SK-N-SH treated with all-trans-retinoic acid at 6 μM for 48 hours (cell line): ENCODE measurements around the gene UTS2B.

ENCODE experiments used
- ATAC-seq: fragments of 200-7000 bp; cut with Tn5 transposase; 3 replicates; pipeline ENCODE4 v1.9.1; 2020; ENCODE audit warnings: mild to moderate bottlenecking, moderate library complexity
- BACH2 ChIP-seq: fragments of 250-450 bp; sonication (Bioruptor Pico); IDR thresholded peaks from 2 replicates; pipeline ENCODE4 v1.9.0; 2021; ENCODE audit warnings: mild to moderate bottlenecking, borderline replicate concordance
- CREB5 ChIP-seq: fragments of 250-450 bp; sonication (Bioruptor Pico); IDR thresholded peaks from 2 replicates; pipeline ENCODE4 v1.5.1; 2020; ENCODE audit warnings: low read depth, mild to moderate bottlenecking, moderate library complexity
- CSRNP3 ChIP-seq: fragments of 250-450 bp; sonication (Bioruptor Pico); IDR thresholded peaks from 2 replicates; pipeline ENCODE4 v1.5.1; 2021; ENCODE audit warnings: mild to moderate bottlenecking, moderate library complexity
- ESRRG ChIP-seq: fragments of 250-450 bp; sonication (Bioruptor Pico); IDR thresholded peaks from 2 replicates; pipeline ENCODE4 v1.6.1; 2021; ENCODE audit warnings: mild to moderate bottlenecking
- GLIS3 ChIP-seq: fragments of 250-450 bp; sonication (Bioruptor Pico); IDR thresholded peaks from 2 replicates; pipeline ENCODE4 v1.5.0; 2020; ENCODE audit warnings: mild to moderate bottlenecking, moderate library complexity
- ISL1 ChIP-seq: fragments of 250-450 bp; sonication (Bioruptor Pico); IDR thresholded peaks from 2 replicates; pipeline ENCODE4 v2.1.2; 2022; ENCODE audit warnings: mild to moderate bottlenecking, moderate library complexity
- OSR1 ChIP-seq: fragments of 250-450 bp; sonication (Bioruptor Pico); IDR thresholded peaks from 2 replicates; pipeline ENCODE4 v1.8.0; 2022; ENCODE audit warnings: moderate library complexity, mild to moderate bottlenecking, inconsistent platforms
- PATZ1 ChIP-seq: fragments of 250-450 bp; sonication (Bioruptor Pico); IDR thresholded peaks from 2 replicates; pipeline ENCODE4 v1.8.0; 2020; ENCODE audit warnings: mild to moderate bottlenecking, moderate library complexity, borderline replicate concordance
- POU6F1 ChIP-seq: fragments of 250-450 bp; sonication (Bioruptor Pico); IDR thresholded peaks from 2 replicates; pipeline ENCODE4 v1.8.0; 2021; ENCODE audit warnings: low read depth, mild to moderate bottlenecking, moderate library complexity, borderline replicate concordance
- PPARA ChIP-seq: fragments of 250-450 bp; sonication (Bioruptor Pico); IDR thresholded peaks from 2 replicates; pipeline ENCODE4 v1.5.0; 2020; ENCODE audit warnings: mild to moderate bottlenecking, borderline replicate concordance
- RARB ChIP-seq: fragments of 250-450 bp; sonication (Bioruptor Pico); IDR thresholded peaks from 2 replicates; pipeline ENCODE4 v1.8.0; 2021; ENCODE audit warnings: mild to moderate bottlenecking, moderate library complexity
- SNAI2 ChIP-seq: fragments of 250-450 bp; sonication (Bioruptor Pico); IDR thresholded peaks from 2 replicates; pipeline ENCODE4 v1.5.0; 2020; ENCODE audit warnings: mild to moderate bottlenecking, moderate library complexity
- TCF4 ChIP-seq: fragments of 250-450 bp; sonication (Bioruptor Pico); IDR thresholded peaks from 2 replicates; pipeline ENCODE4 v1.8.0; 2021; ENCODE audit warnings: mild to moderate bottlenecking, moderate library complexity, borderline replicate concordance
- TOX ChIP-seq: fragments of 250-450 bp; sonication (Bioruptor Pico); IDR thresholded peaks from 2 replicates; pipeline ENCODE4 v1.8.0; 2021; ENCODE audit warnings: mild to moderate bottlenecking, moderate library complexity, borderline replicate concordance
- TSHZ2 ChIP-seq: fragments of 250-450 bp; sonication (Bioruptor Pico); IDR thresholded peaks from 2 replicates; pipeline ENCODE4 v1.5.0; 2020; ENCODE audit warnings: mild to moderate bottlenecking, moderate library complexity
- ZC3H10 ChIP-seq: fragments of 250-450 bp; sonication (Bioruptor Pico); IDR thresholded peaks from 2 replicates; pipeline ENCODE4 v1.5.1; 2021; ENCODE audit warnings: mild to moderate bottlenecking, moderate library complexity
- ZFP3 ChIP-seq: fragments of 250-450 bp; sonication (Bioruptor Pico); IDR thresholded peaks from 2 replicates; pipeline ENCODE4 v1.5.0; 2020; ENCODE audit warnings: mild to moderate bottlenecking, moderate library complexity
- ZFP30 ChIP-seq: fragments of 450-650 bp; formaldehyde crosslinking; IDR thresholded peaks from 2 replicates; pipeline ENCODE4 v1.5.0; 2022; ENCODE audit warnings: mild to moderate bottlenecking, moderate library complexity
- ZNF565 ChIP-seq: fragments of 450-650 bp; formaldehyde crosslinking; conservative IDR thresholded peaks from 2 replicates; pipeline ENCODE4 v1.5.0; 2020; ENCODE audit warnings: low read depth, mild to moderate bottlenecking, moderate library complexity
- ZNF70 ChIP-seq: fragments of 450-650 bp; formaldehyde crosslinking; IDR thresholded peaks from 2 replicates; pipeline ENCODE4 v1.5.0; 2020; ENCODE audit warnings: mild to moderate bottlenecking, moderate library complexity
- ZNF8 ChIP-seq: fragments of 450-650 bp; formaldehyde crosslinking; IDR thresholded peaks from 2 replicates; pipeline ENCODE4 v1.5.0; 2020; ENCODE audit warnings: mild to moderate bottlenecking, moderate library complexity

UTS2B gene

GRCh38 chr3:191343913-191344312, 13.6 kb upstream of the UTS2B start:
- no peak for TF ChIP-seq ZNF565 (CRISPR knock-in tag)
- no peak for TF ChIP-seq ESRRG
- no peak for TF ChIP-seq ZC3H10 (CRISPR knock-in tag)
- no peak for ATAC-seq

GRCh38 chr3:191343115-191343514, 12.8 kb upstream of the UTS2B start:
- TF ChIP-seq ZNF70 (CRISPR knock-in tag) = no peak
- no peak for TF ChIP-seq OSR1 (CRISPR knock-in tag)
- TF ChIP-seq ESRRG = no peak
- no peak for TF ChIP-seq PATZ1 (CRISPR knock-in tag)
- no peak for TF ChIP-seq PPARA (CRISPR knock-in tag)
- TF ChIP-seq SNAI2 (CRISPR knock-in tag) = no peak
- no peak for TF ChIP-seq TCF4 (CRISPR knock-in tag)
- no peak for TF ChIP-seq ZNF8 (CRISPR knock-in tag)
- TF ChIP-seq RARB (CRISPR knock-in tag) = no peak
- TF ChIP-seq ZC3H10 (CRISPR knock-in tag) = no peak
- TF ChIP-seq ZNF565 (CRISPR knock-in tag) = no peak
- TF ChIP-seq CSRNP3 = no peak
- TF ChIP-seq GLIS3 (CRISPR knock-in tag) = no peak
- TF ChIP-seq ZFP3 (CRISPR knock-in tag) = no peak
- no peak for TF ChIP-seq ZFP30 (CRISPR knock-in tag)
- no peak for TF ChIP-seq ISL1 (CRISPR knock-in tag)
- no peak for TF ChIP-seq POU6F1 (CRISPR knock-in tag)
- TF ChIP-seq TOX (CRISPR knock-in tag) = no peak
- no peak for TF ChIP-seq BACH2 (CRISPR knock-in tag)
- no peak for TF ChIP-seq TSHZ2 (CRISPR knock-in tag)
- no peak for ATAC-seq

- no peak for ATAC-seq
- TF ChIP-seq ZC3H10 (CRISPR knock-in tag) (no peak), ESRRG (no peak), PATZ1 (CRISPR knock-in tag) (no peak), OSR1 (CRISPR knock-in tag) (no peak), ISL1 (CRISPR knock-in tag) (no peak), CREB5 (CRISPR knock-in tag) (no peak), ZNF8 (CRISPR knock-in tag) (no peak), SNAI2 (CRISPR knock-in tag) (no peak), POU6F1 (CRISPR knock-in tag) (no peak), ZFP30 (CRISPR knock-in tag) (no peak), GLIS3 (CRISPR knock-in tag) (no peak), TOX (CRISPR knock-in tag) (no peak), TCF4 (CRISPR knock-in tag) (no peak), ZNF70 (CRISPR knock-in tag) (no peak), ZFP3 (CRISPR knock-in tag) (no peak), ZNF565 (CRISPR knock-in tag) (no peak), CSRNP3 (no peak), RARB (CRISPR knock-in tag) (no peak)
Observed at GRCh38 chr3:191342411-191342810, 12.1 kb upstream of the UTS2B start.
